ENCODE data around the gene APCDD1. TPM values are rescaled to one million over a fixed set of nuclear protein-coding genes. Genes with fewer than 3 reads are reported as not detected.

Gene APCDD1
- total and polyA plus RNA-seq, 8 donors: 5.6 to 31.1 (median 16.4) TPM

GRCh38 chr18:10431680-10432079, 22.8 kb upstream of the APCDD1 start:
- H3K27me3 ChIP-seq: no peaks in the 10 kb centered on the region
- H3K36me3 ChIP-seq: no peaks in the 10 kb centered on the region
- TF ChIP-seq CTCF (IDR thresholded peaks at IDR 0.05): no peak
- no peak overlapping the region for H3K27ac ChIP-seq
- no peak for FAIRE-seq
- no peaks in the 10 kb centered on the region for H3K9me3 ChIP-seq
- 51 to 56% methylated on average over 2 of the region's 2 CpGs for WGBS, 2 donors
- no peaks in the 10 kb centered on the region for H3K4me1 ChIP-seq
- DNase-seq: no peak
- peak in 1 of 4 donors; percentile 52 for ATAC-seq
- intact Hi-C loops (cut with DNase I): loop anchor here in 1 of 3 donors (10.0 kb wide), 1 partner anchor 997 kb away; no protein-coding TSS in a partner anchor
- no peak overlapping the region for H3K4me3 ChIP-seq

- 75 to 82% methylated on average over 7 of the region's 7 CpGs for WGBS, 2 donors
- no peak for DNase-seq
- Histone ChIP-seq H3K9me3 (no peaks in the 10 kb centered on the region), H3K36me3 (no peaks in the 10 kb centered on the region), H3K27ac (no peak overlapping the region), H3K4me1 (no peaks in the 10 kb centered on the region), H3K27me3 (no peaks in the 10 kb centered on the region), H3K4me3 (no peak overlapping the region)
- ATAC-seq: peak in 2 of 4 donors; percentile 23 to 30
- FAIRE-seq: no peak
- intact Hi-C loops (cut with DNase I): loop anchor here in 1 of 3 donors (10.0 kb wide), 1 partner anchor 998 kb away; no protein-coding TSS in a partner anchor
- TF ChIP-seq CTCF (IDR thresholded peaks at IDR 0.05): no peak
These were observed 21.7 kb upstream of the APCDD1 start for GRCh38 chr18:10432781-10433180.

GRCh38 chr18:10436160-10436559, 18.3 kb upstream of the APCDD1 start:
- 96 to 97% methylated on average over 3 of the region's 3 CpGs for WGBS, 2 donors
- Histone ChIP-seq H3K27ac (no peak overlapping the region), H3K27me3 (no peaks in the 10 kb centered on the region), H3K4me3 (no peak overlapping the region), H3K36me3 (no peaks in the 10 kb centered on the region), H3K4me1 (no peaks in the 10 kb centered on the region), H3K9me3 (no peaks in the 10 kb centered on the region)
- no peak for DNase-seq
- ATAC-seq: no peak
- no peak for TF ChIP-seq CTCF (IDR thresholded peaks at IDR 0.05)
- no peak for FAIRE-seq
- intact Hi-C loops (cut with DNase I): loop anchor here in 1 of 3 donors (10.0 kb wide), 1 partner anchor 1001 kb away; no protein-coding TSS in a partner anchor

GRCh38 chr18:10437837-10438236, 16.6 kb upstream of the APCDD1 start:
- DNase-seq (no peak), FAIRE-seq (no peak)

More at GRCh38 chr18:10437837-10438236, 16.6 kb upstream of the APCDD1 start:
- Histone ChIP-seq H3K27me3 (no peaks in the 10 kb centered on the region), H3K4me3 (no peak overlapping the region), H3K4me1 (no peaks in the 10 kb centered on the region), H3K9me3 (no peaks in the 10 kb centered on the region), H3K27ac (no peak overlapping the region), H3K36me3 (no peaks in the 10 kb centered on the region)
- TF ChIP-seq CTCF (IDR thresholded peaks at IDR 0.05): peak in 1 of 4 donors; percentile 29
- peak in 1 of 4 donors; percentile 54 for ATAC-seq
- intact Hi-C loops (cut with DNase I): loop anchor here in 1 of 3 donors (10.0 kb wide), 1 partner anchor 1003 kb away; no protein-coding TSS in a partner anchor
